Activated CD4-positive, CD25-positive, alpha-beta regulatory T cell (primary cell): ENCODE results near the gene ENKUR.
"Not testable (repeated sequence)": the region's sequence is repeated elsewhere in the genome, so short reads cannot be mapped to it uniquely, and the experiment has no call there.

Experiments used
- DNase-seq, 4 experiments: peaks; one replicate each; lab custom pipeline; 2025; lab: John Stamatoyannopoulos, UW

ENKUR gene

DNA sequence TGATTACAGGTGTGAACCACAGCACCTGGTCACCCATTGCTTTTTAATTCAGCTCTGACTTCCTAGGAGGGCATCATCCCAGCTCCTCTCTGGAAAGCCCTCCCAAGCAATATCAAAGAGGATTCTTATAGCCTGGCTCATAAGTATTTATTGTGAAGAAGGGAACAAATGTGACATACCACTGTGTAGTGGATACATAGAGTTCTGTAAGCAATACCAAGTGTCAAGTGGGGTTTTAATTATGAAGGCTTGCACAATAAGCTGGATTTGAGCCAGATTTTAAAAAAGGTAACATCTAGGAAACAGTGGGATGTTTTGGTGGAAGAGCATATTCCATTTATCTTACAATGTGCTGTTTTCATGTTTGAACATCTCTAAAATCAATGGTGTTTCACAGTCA lies 44.6 kb downstream of the ENKUR start:
- DNase-seq: no peak

DNA sequence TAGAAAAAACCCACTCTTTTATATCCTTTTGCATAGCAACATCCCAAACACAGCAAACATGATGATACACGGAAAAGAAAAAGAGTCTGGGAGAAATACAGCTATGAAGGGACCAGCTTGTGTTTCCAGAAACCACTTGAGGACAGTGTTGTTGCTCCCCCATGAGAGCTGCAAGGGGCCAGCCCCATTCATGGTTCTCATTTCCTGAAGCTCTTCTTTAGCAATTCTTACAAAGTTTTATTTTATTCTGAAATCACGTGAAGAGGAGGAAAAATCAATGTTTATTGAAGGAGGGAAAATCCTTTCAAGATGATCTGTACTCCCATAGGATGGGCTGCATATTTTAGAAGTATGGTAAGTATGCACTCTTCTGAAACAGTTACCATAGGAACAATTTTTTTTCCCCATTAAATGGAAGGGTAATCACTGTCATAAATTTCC lies 46.1 kb downstream of the ENKUR start:
- no peak for DNase-seq

DNA sequence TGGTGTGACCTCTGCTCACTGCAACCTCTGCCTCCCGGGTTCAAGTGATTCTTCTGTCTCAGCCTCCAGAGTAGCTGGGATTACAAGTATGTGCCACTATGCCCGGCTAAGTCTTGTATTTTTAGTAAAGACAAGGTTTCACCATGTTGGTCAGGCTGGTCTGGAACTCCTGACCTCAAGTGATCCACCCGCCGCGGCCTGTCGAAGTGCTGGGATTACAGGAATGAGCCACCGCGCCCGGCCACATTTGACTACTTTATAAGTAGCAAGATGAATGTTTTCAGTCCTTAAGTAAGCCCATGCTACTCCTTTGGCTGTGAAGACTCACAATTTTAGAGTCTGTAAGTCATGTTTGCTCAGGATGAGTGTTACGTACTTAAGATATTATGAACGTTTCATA lies 47.0 kb downstream of the ENKUR start:
- not testable (repeated sequence) for DNase-seq

DNA sequence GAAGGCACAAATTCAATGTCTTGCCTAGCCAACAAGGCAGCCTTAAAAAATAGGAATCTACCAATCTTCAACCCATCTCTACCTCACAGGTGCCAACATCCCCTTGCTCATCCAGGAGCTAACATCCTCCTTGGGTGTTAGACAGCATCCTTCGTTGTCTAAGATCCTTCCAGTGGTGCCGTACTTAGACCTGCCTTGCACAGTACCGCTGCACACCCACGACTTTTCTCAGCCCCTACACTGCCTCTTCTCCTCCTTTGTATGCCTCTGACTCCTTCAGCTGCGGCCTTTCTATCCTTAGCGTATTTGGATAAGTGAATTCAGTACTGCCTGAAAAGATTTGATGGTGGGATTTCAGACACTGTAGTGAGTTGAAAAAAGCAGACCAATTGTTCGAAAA lies 47.6 kb downstream of the ENKUR start:
- no peak for DNase-seq

DNA sequence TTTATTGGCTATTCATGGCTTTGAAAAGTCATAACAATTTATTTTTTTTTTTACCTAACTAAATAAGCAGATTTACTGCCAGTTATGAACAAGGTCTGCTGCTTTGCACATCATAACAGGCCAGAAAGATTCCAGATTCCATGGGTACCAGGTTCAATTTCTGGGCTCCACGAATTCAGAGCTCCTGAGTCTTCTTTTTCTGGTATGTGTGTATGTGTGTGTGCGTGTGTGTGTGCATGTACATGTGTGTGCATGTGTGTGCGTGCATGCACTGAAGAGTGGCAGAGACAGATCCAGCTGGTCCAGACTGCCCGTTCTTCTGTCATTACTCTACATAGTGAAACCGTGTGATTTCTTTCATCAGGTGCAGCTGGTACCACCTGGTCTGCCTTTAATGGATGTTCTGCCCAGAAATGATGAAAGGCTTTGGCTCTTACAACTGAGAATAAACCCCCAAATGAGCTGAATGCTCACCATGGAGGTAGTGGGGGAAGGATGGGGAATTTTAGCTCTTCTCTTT lies 48.9 kb downstream of the ENKUR start:
- DNase-seq: no peak

DNA sequence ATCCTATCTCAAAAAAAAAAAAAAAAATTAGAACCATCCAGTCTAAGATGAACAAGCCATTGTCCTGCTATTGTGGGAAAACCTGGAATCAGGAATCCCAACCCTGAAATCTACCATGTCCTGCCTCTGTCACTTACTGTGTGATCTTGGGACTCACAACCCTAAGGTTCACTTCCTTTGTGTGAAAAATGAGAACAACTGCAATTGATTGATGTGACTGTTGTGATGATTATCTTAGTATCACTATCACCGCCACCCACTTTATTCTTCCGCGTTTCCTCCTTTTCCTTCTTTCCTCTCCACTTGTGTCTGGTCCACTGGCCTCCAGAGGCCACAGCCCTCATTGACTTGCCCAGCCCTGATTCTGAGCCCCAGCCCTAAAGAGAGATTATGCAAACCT lies 50.9 kb downstream of the ENKUR start:
- no peak for DNase-seq

DNA sequence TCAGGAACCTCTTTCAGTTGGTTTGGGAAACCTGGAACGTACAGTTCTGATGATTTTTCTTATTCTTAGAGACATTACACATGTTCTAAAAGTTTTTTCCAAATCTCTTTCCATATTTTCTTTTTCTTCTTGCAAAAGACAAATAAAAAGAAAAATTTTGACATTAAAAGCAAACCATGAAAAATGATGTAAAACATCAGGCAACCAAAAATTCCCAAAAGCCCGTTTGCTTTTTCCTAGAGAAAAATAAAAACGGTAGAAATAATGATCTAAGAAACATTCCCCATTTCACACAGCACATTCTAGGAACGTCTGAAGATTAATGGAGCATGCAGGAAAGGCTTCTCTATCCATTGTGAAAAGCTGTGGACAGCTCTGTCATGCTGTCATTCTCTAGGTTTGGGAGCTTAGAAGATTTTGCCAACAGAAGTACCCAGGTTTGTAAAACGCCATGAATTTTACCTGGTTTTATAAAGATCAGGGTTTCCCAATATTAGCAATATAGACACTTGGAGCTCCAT lies 52.4 kb downstream of the ENKUR start:
- no peak for DNase-seq

DNA sequence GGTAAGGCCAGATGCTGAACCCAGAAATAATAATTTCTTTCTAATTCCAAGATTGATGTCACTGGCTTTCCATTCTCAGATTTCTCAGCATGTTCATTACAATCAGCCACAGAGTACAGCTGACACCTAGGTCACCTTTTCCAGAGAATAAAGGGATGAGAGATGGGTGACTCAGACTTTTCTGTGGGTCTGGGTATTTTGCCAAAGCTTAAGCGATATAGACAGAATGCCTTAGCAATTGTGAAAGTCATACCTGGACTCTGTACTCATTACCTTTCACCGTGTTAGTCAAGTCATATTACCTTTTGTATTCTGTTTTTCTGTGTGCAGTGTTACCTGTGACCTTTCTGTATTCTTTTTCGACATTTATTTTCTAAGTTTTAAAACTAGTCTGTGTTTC lies 53.0 kb downstream of the ENKUR start:
- no peak for DNase-seq

DNA sequence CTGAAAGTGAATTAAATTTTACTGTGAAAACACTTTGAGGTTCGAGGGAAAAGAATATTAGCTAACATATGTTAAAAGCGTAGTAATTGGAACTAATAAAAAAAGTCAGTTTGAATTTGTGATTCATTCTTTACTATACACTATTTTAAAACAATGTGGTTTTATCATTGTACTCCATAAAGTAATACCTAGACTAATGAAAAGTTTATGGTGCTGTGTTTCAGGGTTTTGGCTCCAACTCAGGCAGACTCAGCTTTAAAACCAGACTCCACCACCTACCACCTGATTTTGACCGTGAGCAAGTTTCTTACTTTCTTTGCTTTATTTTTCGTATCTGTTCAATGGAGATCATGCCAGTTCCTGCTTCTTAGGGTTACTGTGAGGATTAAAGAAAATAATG lies 54.4 kb downstream of the ENKUR start:
- no peak for DNase-seq

DNA sequence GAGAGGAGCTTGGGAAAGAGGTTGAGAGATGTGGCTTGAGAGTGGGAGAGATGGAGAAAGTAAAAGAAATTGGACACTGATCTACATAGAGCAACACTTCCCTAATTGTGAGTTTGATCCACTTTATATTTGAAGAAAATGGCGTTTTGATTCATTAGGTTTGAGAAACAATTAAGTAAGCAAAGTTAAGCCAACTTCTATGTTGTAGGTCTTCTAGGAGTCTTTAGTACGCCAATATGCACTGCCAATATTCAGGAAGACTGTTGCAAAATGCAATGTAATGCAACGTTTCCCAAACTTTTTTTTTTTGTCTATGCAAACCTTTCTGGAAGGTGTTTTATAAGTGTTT lies 56.6 kb downstream of the ENKUR start:
- no peak for DNase-seq

DNA sequence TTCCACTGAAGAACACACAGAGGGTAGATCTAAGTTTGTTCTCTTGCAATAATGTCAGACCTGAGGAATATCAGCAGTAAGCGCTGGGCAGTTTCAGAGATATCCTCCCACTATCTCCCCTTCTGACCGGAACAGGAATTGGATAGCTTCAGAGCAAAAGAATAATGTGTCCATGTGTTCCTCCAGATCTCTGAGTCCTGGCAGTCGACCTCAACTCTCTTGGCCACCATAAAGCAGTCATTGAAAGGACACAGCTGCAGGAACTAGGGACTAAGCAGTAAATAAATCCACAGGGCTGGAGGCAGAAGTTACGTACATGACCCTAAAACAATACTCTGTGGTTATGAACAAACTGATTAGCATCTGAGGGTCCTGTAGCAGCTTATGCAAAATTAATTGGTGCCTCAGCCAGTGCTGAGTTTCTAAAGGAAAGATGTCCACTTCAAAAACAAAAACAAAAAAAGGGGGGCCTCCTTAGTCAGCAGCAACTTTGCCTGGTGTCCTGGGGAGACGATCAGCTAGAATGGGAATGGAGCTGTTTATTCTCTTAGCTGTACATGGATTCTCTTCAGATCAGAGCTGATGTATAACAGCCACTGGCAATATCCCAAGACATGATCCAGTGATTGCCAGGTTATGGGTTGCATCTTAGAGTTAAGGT lies 57.1 kb downstream of the ENKUR start:
- DNase-seq: no peak

DNA sequence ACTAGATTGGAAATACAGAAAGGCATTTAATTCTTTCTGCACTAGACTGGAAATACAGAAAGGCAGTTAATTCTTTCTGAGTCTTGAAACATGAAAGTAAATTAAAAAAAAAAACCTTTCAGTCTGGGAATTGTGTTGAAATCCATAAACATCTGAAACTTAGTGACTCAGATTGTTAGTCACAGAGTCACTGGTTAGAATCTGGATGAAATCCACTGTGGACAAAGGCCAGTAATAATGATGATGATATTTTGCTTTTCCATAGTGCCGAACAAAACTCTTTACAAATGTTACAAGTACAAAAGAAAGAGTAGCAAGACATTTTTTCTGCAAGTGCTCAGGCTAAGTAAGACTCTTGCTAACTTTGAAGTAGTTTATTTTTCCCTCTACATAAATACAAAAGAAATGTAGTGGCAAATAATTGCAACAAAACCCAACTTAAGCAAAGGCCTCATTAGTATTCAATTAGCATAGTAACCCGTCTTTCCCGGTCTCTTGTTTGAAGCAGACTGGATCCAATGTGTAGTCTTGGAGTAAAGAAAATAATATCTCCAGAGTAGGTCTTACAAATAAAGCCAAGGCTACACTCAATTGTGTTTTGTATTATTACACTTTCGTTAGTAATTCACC lies 57.8 kb downstream of the ENKUR start:
- no peak for DNase-seq

DNA sequence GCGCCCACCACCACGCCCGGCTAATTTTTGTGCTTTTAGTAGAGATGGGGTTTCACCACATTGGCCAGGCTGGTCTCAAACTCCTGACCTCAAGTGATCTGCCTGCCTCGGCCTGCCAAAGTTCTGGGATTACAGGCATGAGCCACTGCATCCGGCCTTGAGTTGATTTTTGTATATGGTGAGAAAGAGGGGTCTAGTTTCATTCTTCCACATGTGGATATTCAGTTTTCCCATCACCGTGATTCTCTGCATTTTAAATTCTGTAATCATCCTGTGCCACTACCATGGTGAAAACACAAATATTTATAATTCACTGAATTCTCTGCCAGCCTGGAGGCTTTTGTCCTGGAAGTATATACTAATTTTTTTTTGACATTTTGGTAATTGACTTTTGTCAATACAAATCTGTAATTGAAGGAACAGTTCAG lies 58.3 kb downstream of the ENKUR start:
- DNase-seq: not testable (repeated sequence)

DNA sequence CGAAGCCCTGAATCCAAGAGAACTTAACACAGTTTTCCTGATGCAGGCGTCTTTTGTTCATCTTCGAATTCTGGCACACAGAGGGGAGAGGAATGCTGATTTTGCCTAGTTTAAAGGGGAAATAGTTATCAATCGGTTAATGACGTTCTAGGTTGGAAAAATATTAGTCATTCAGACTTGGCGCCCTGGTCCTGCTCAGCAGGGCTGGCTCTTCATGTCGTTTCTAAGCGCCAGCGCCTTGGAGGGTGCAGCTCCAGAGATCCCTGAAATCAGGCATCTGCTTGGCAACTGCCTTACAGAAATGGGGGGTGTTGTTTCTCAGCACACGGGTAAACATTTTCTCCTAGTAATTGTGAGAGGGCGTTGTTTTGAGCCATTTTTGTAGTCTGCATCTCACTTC lies 62.3 kb downstream of the ENKUR start:
- no peak for DNase-seq

DNA sequence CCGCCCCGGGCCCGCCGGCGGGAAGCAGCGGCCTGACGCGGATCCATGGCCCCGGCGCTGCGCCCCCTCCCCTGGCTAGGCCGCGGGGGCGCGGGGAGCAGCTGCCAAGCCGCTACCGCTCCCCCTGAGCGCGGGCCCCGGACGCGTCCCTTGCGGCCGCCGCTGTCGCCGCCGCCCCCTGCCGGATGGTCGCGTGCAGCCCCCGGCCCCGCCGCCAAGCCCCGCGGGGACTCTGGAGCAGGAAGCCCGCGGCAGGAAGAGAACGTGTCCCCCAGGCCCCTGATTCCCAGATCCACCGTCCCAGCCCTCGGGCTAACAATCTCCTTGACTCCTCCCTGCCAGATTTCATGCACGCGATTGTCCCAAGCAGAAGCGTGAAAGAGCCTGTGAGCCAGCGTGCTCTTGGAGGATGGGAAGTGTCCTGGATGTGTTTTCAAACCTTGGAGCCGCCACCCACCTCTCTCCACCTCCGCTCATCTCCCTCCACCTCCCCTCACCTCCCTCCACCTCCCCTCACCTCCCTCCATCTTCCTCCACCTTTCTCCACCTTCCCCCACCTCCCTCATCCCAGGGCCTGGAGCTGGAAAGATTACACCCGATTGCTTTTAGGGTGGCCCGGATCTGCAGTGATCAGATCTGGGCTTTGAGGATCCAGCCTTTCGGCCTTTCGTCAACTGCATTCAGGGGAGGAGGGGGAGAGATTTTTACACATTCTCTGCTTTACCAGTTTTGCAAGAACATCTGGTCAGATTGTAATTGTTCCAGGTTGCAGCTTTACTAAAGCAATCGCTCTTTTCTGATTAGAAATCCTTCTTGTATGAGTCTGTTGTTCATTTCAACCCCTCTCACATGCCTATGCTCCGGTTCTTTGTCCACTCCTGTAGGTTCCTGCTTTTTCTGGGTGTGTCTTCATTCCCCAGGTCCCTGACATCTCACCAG lies 63.0 kb downstream of the ENKUR start:
- DNase-seq: peak; percentile 6 to 32 (median 12)

DNA sequence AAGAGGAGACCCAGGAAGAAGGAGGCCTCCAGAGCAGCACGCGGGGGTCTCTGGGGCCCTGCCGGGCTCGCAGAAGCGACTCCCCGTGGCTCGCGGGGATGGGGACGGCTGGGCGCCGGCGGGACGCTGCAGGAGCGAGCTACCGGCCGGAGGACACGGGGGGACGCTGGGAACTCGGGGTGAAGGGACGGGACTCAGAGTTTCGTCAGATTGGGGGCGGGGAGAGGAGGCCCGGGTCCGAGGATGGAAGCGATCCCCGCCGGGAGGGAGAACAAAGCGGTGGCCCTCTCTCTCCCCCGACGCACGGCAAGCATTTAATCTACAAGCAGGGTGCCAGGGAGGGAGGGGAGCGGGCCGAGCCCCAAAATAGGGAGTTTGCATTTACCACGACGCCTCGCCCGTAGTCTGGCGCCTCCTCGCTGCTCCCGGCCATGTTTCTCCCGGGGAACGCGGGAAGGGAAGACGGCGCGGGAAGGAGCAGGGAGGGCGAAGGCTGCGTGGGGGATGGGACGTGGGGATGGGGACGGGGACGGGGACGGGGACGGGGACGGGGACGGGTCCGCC lies 63.7 kb downstream of the ENKUR start, which contains the start of gene PRTFDC1:
PRTFDC1 (minus strand) TSS at position 464 of the 564 bp plus-strand sequence; CDS start at position 433, 31 bp downstream.
- DNase-seq: no peak

DNA sequence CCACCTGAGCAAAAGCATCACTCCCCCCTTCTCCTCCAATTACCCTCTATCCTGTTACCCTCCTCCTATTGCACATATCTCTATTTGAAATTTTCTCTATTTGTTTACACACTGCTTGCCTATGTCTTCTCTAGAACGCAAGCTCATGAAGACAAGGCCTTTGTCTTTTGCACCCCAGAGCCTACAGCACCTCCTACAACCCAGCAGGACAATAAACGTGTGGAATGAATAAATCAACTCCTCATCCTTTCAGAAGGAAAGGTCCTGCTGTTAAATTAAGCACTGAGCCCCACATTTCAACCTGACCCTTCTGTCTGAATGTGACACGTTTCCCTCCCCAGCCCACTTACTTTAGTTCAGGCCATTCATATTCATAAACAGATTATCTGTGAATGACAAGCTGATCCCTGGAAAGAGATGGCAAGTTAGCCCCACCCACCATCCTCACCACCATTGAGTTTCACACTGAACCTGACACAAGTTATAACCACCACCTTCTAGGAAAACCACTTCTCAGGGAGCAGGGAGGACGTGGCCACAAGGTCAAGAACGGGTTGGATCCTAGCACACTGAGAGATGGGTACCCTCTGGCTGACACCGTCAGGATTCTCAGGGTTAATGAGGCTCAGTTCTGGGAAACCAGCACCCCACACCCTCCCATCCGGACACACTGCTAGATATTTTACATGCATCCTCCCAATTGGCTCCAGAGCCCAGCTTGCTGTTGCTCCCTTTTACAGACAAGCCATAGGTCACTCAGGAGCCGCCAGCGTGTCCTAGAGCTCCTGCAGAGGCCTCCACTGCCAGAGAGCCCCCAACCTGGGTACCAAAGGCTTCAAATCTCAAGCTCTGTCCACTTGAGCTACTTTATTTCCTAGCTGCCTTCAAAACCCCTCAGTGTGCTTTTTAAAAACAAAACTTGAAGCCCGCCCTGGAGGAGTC lies 64.5 kb downstream of the ENKUR start:
- DNase-seq: no peak

DNA sequence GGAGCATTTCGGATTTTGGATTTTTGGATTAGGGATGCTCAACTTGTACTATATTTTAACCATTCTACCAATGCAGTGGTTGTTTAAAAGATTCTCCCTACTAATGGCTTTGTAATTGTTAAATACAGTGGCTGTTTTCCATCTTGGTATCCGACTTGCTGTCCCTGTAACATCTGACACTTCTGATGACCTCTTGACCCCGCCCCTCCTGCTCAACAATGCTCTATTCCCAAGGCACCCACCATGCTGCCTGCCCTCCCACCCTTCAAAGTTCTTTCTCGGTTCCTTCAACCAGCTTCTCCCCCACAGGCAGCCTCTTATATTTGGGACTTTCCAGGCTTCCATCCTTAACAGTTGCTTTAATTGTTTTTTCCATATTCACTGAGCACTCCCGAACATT lies 65.5 kb downstream of the ENKUR start:
- no peak for DNase-seq

DNA sequence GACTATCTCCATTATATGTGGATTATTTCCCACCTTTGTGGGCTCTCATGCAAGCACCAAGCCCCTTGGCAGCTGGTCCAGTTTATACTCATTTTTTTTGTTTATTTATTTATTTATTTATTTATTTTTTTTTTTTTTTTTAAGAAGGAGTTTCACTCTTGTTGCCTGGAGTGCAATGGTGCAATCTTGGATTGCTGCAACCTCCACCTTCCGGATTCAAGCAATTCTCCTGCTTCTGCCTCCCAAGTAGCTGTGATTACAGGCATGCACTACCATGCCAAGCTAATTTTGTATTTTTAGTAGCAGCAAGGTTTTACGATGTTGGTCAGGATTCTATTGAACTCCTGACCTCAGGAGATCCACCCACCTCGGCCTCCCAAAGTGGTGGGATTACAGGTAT lies 66.3 kb downstream of the ENKUR start:
- no peak for DNase-seq

DNA sequence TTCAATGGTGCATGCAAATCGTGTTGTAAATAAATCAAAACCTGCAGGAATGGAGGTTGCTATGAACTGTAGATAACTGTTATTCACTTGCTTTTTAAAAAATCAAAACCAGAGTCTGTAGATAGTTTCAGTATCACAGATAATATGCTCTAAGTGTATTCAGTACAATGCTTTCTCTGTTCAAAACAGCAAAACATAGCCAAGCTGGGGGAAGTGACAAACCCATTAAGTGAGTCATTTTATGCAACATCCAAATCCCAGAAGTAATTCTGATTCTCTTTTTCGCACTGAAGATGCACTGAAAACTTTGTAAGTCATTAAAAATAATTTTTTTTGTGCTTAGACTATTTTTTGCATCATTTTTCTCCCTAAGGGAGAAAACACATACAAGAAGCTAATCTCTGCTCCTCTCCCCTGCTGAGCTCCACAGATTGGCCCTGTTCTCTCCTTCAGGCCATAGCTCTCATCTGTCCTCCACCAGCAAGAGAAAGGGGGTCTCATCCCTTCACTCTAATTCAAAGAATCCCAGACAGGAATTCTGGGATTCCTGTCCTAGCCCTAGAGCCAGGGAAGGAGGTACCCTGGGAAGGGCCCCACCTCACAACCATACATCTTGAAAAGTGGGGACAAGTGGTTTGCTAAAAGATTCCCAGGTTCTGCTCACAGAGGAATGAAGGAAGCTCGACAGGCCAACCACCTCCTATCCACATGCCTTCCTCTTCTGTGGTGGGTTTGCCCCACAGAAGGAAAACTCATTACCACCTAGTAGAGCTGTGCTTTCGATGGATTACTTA lies 68.5 kb downstream of the ENKUR start:
- DNase-seq: no peak
